HG02798 (cell line): ENCODE measurements around the gene DYNC2I2.
"Not testable (repeated sequence)": the region's sequence is repeated elsewhere in the genome, so short reads cannot be mapped to it uniquely, and the experiment has no call there.

Experiments used
- ATAC-seq: cut with Tn5 transposase; IDR thresholded peaks from one replicate; pipeline ENCODE4 v1.9.1; 2021; ENCODE audit warnings: mild to moderate bottlenecking; ENCODE audit not compliant: unreplicated experiment, poor library complexity

Gene DYNC2I2

GRCh38 chr9:128621730-128622455 lies 34.8 kb downstream of the DYNC2I2 start:
- ATAC-seq: no peak

- ATAC-seq: no peak
Observed at GRCh38 chr9:128619779-128620178, 36.9 kb downstream of the DYNC2I2 start.

GRCh38 chr9:128619127-128619526 lies 37.5 kb downstream of the DYNC2I2 start:
- ATAC-seq: no peak

GRCh38 chr9:128617943-128618342 lies 38.7 kb downstream of the DYNC2I2 start:
- ATAC-seq: no peak

- ATAC-seq: no peak
Observed at GRCh38 chr9:128615571-128615970, 41.1 kb downstream of the DYNC2I2 start.

- ATAC-seq: no peak
Observed at GRCh38 chr9:128614728-128615127, 41.9 kb downstream of the DYNC2I2 start.

- ATAC-seq: no peak
Observed at GRCh38 chr9:128611600-128612394, 44.9 kb downstream of the DYNC2I2 start.

- ATAC-seq: no peak
Observed at GRCh38 chr9:128610897-128611296, 45.8 kb downstream of the DYNC2I2 start.

- ATAC-seq: no peak
Observed at GRCh38 chr9:128607642-128608350, 48.9 kb downstream of the DYNC2I2 start.

- ATAC-seq: no peak
Observed at GRCh38 chr9:128603697-128604096, 53.0 kb downstream of the DYNC2I2 start.

GRCh38 chr9:128600099-128600498 lies 56.5 kb downstream of the DYNC2I2 start:
- ATAC-seq: no peak

- ATAC-seq: no peak
Observed at GRCh38 chr9:128595471-128595870, 61.2 kb downstream of the DYNC2I2 start.

GRCh38 chr9:128593856-128594255 lies 62.8 kb downstream of the DYNC2I2 start:
- no peak for ATAC-seq

GRCh38 chr9:128593039-128593438 lies 63.6 kb downstream of the DYNC2I2 start:
- ATAC-seq: no peak

- no peak for ATAC-seq
Observed at GRCh38 chr9:128588581-128589233, 67.9 kb downstream of the DYNC2I2 start.

GRCh38 chr9:128587453-128587852 lies 69.2 kb downstream of the DYNC2I2 start:
- no peak for ATAC-seq

- not testable (repeated sequence) for ATAC-seq
Observed at GRCh38 chr9:128586934-128587333, 69.7 kb downstream of the DYNC2I2 start.

GRCh38 chr9:128585155-128585554 lies 71.5 kb downstream of the DYNC2I2 start:
- not testable (repeated sequence) for ATAC-seq
